Spinal cord (tissue), 10 donors: ENCODE results near the gene CREM. TPM values are rescaled to one million over a fixed set of nuclear protein-coding genes. Genes with fewer than 3 reads are reported as not detected.

ENCODE experiments used
- DNase-seq, 6 donors: peaks; one replicate each; pipeline versions ENCODE4 v3.0.0 to v3.0.0-alpha.2; 2013 to 2015; ENCODE audit warnings: low spot score in 6 of 6, low read depth in 4 of 6
- H3K27ac ChIP-seq: one replicate; pipeline ENCODE4 v1.5.1; 2013; ENCODE audit warnings: low read depth, low read length, control low read depth
- H3K27me3 ChIP-seq: one replicate; pipeline ENCODE4 v1.6.1; 2013; ENCODE audit warnings: low read length; ENCODE audit not compliant: control insufficient read depth, insufficient read depth
- H3K36me3 ChIP-seq: one replicate; pipeline ENCODE4 v1.6.1; 2013; ENCODE audit warnings: low read length; ENCODE audit not compliant: control insufficient read depth, insufficient read depth
- H3K4me1 ChIP-seq: one replicate; pipeline ENCODE4 v1.6.1; 2013; ENCODE audit warnings: low read length; ENCODE audit not compliant: control insufficient read depth, insufficient read depth
- H3K4me3 ChIP-seq: one replicate; pipeline ENCODE4 v1.5.1; 2013; ENCODE audit warnings: low read depth, low read length, control low read depth
- H3K9me3 ChIP-seq: one replicate; pipeline ENCODE4 v1.6.1; 2013; ENCODE audit warnings: low read length; ENCODE audit not compliant: control insufficient read depth, insufficient read depth
- WGBS: methylation state at CpG from one replicate; pipeline ENCODE4 v1.1.5; 2013; ENCODE audit warnings: missing lambda C conversion rate; ENCODE audit not compliant: insufficient coverage; 5-methylcytosine and 5-hydroxymethylcytosine counted together
- polyA plus RNA-seq, 2 donors: library from polyadenylated mRNA; unstranded; fragments of 120-200 nt; gene quantifications; one replicate each; pipeline ENCODE4 v1.2.1, GENCODE V29; 2013; ENCODE audit not compliant: insufficient read length in 2 of 2
- total RNA-seq, 2 donors: library from RNA; depleted of rRNA in 1 of 2; stranded (reverse); fragments of 120-200 nt in 1 of 2; fragments of >200 nt in 1 of 2; gene quantifications; one replicate each; pipeline versions ENCODE4 v1.2.3 to v1.2.4, GENCODE V29; 2013 to 2014
- donor health status: healthy.

Gene CREM
- total and polyA plus RNA-seq, 4 donors, result 38.4 to 56.8 (median 48.2) TPM

GRCh38 chr10:35223016-35223415, 96.4 kb downstream of the CREM start:
- Histone ChIP-seq H3K9me3 (no peaks in the 10 kb centered on the region), H3K27me3 (no peaks in the 10 kb centered on the region), H3K4me1 (peaks cover 3% of the 10 kb centered on the region), H3K36me3 (no peaks in the 10 kb centered on the region), H3K27ac (no peak overlapping the region), H3K4me3 (no peak overlapping the region)
- DNase-seq, result no peak
- 80% methylated on average over 4 of the region's 4 CpGs for WGBS

GRCh38 chr10:35224045-35224740, 97.5 kb downstream of the CREM start:
- H3K9me3 ChIP-seq, result no peaks in the 10 kb centered on the region
- no peaks in the 10 kb centered on the region for H3K4me1 ChIP-seq
- 91% methylated on average over 3 of the region's 8 CpGs for WGBS
- H3K27ac ChIP-seq, result no peak overlapping the region
- no peak overlapping the region for H3K4me3 ChIP-seq
- no peaks in the 10 kb centered on the region for H3K36me3 ChIP-seq
- DNase-seq, result no peak
- H3K27me3 ChIP-seq, result no peaks in the 10 kb centered on the region

- Histone ChIP-seq H3K27ac (no peak overlapping the region), H3K36me3 (no peaks in the 10 kb centered on the region), H3K4me1 (no peaks in the 10 kb centered on the region), H3K9me3 (no peaks in the 10 kb centered on the region), H3K4me3 (no peak overlapping the region), H3K27me3 (no peaks in the 10 kb centered on the region)
- DNase-seq, result no peak
- WGBS, result no CpG with 5 or more reads among the region's 5 CpGs
Observed at GRCh38 chr10:35225204-35225603, 98.6 kb downstream of the CREM start.

- no peak overlapping the region for H3K27ac ChIP-seq
- DNase-seq, result no peak
- WGBS, result no CpG with 5 or more reads among the region's 3 CpGs
- no peaks in the 10 kb centered on the region for H3K9me3 ChIP-seq
- H3K27me3 ChIP-seq, result no peaks in the 10 kb centered on the region
- H3K4me1 ChIP-seq, result no peaks in the 10 kb centered on the region
- H3K4me3 ChIP-seq, result no peak overlapping the region
- H3K36me3 ChIP-seq, result no peaks in the 10 kb centered on the region
Observed at GRCh38 chr10:35226507-35226906, 99.9 kb downstream of the CREM start.

GRCh38 chr10:35228058-35228457, 101.4 kb downstream of the CREM start:
- WGBS, result no CpG with 5 or more reads among the region's 1 CpG
- Histone ChIP-seq H3K9me3 (no peaks in the 10 kb centered on the region), H3K4me3 (no peak overlapping the region), H3K36me3 (no peaks in the 10 kb centered on the region), H3K27ac (no peak overlapping the region), H3K27me3 (no peaks in the 10 kb centered on the region), H3K4me1 (peaks cover 4% of the 10 kb centered on the region)
- DNase-seq, result no peak

GRCh38 chr10:35231646-35232045, 105.0 kb downstream of the CREM start:
- no peak overlapping the region for H3K27ac ChIP-seq
- no peaks in the 10 kb centered on the region for H3K36me3 ChIP-seq
- H3K4me1 ChIP-seq, result peaks cover 4% of the 10 kb centered on the region
- H3K4me3 ChIP-seq, result no peak overlapping the region
- H3K9me3 ChIP-seq, result no peaks in the 10 kb centered on the region
- no peaks in the 10 kb centered on the region for H3K27me3 ChIP-seq
- no peak for DNase-seq
- WGBS, result 95% methylated on average over 2 of the region's 4 CpGs

GRCh38 chr10:35232527-35232926, 105.9 kb downstream of the CREM start:
- Histone ChIP-seq H3K36me3 (no peaks in the 10 kb centered on the region), H3K9me3 (no peaks in the 10 kb centered on the region), H3K4me1 (peaks cover 4% of the 10 kb centered on the region), H3K27me3 (no peaks in the 10 kb centered on the region), H3K27ac (no peak overlapping the region), H3K4me3 (no peak overlapping the region)
- DNase-seq, result peak in 1 of 6 donors; percentile 59
- WGBS, result 0% methylated on average over 1 of the region's 3 CpGs

- no peaks in the 10 kb centered on the region for H3K9me3 ChIP-seq
- H3K4me3 ChIP-seq, result no peak overlapping the region
- no peaks in the 10 kb centered on the region for H3K27me3 ChIP-seq
- no peak overlapping the region for H3K27ac ChIP-seq
- H3K36me3 ChIP-seq, result no peaks in the 10 kb centered on the region
- whole genome bisulfite sequencing, result no CpG with 5 or more reads among the region's 8 CpGs
- DNase-seq, result no peak
- peaks cover 4% of the 10 kb centered on the region for H3K4me1 ChIP-seq
Observed at GRCh38 chr10:35234073-35234472, 107.4 kb downstream of the CREM start.

GRCh38 chr10:35236739-35237138, 110.1 kb downstream of the CREM start:
- H3K27me3 ChIP-seq, result no peaks in the 10 kb centered on the region
- WGBS, result 40% methylated on average over 1 of the region's 3 CpGs
- H3K27ac ChIP-seq, result no peak overlapping the region
- peaks cover 4% of the 10 kb centered on the region for H3K4me1 ChIP-seq
- no peaks in the 10 kb centered on the region for H3K9me3 ChIP-seq
- DNase-seq, result peak in 2 of 6 donors; percentile 35 to 52
- H3K4me3 ChIP-seq, result no peak overlapping the region
- no peaks in the 10 kb centered on the region for H3K36me3 ChIP-seq

- 76% methylated on average over 10 of the region's 15 CpGs for WGBS
- Histone ChIP-seq H3K27me3 (no peaks in the 10 kb centered on the region), H3K4me3 (no peak overlapping the region), H3K36me3 (no peaks in the 10 kb centered on the region), H3K9me3 (no peaks in the 10 kb centered on the region), H3K27ac (no peak overlapping the region), H3K4me1 (peaks cover under 1% of the 10 kb centered on the region)
- no peak for DNase-seq
Observed at GRCh38 chr10:35237766-35238512, 111.3 kb downstream of the CREM start.
